Measurements from ENCODE around the gene SLC29A1.

Gene SLC29A1

DNA sequence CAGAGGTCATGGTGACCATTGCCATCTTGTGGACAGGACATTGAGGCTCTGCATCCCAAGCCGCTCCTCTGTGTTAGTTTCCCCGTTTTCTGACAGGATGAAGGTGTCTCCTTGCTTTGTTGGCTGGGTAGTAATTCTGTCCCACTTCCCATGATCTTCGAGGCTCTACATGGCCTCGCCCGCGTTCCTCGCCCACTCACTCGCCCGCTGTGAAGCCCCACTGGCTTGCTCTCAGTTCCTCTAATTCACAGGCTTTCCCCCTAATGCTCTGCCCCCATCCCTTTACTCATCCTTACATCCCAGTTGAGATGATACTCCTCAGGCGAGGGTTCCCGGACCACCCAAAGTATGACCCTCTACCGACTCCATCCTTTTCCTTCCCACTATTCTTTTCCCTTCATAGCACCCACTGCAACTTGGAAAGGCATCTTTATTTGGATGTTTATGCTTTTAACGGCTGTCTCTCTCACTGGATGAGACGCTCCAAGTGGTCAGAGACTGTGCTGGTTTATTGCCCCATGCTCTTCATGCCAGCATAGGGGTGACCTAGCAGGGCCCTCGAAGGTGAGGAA lies 34.4 kb downstream of the SLC29A1 start:
- TF ChIP-seq, protein P1, sequence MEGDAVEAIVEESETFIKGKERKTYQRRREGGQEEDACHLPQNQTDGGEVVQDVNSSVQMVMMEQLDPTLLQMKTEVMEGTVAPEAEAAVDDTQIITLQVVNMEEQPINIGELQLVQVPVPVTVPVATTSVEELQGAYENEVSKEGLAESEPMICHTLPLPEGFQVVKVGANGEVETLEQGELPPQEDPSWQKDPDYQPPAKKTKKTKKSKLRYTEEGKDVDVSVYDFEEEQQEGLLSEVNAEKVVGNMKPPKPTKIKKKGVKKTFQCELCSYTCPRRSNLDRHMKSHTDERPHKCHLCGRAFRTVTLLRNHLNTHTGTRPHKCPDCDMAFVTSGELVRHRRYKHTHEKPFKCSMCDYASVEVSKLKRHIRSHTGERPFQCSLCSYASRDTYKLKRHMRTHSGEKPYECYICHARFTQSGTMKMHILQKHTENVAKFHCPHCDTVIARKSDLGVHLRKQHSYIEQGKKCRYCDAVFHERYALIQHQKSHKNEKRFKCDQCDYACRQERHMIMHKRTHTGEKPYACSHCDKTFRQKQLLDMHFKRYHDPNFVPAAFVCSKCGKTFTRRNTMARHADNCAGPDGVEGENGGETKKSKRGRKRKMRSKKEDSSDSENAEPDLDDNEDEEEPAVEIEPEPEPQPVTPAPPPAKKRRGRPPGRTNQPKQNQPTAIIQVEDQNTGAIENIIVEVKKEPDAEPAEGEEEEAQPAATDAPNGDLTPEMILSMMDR (IDR thresholded peaks at IDR 0.05; ENCODE audit: insufficient read depth, low read depth, low read length, missing control alignments): no peak
- H3K4me3 ChIP-seq (ENCODE audit: low read depth, low read length): peak overlapping the region; percentile 95
- no peak for DNase-seq (ENCODE audit: low read depth)

DNA sequence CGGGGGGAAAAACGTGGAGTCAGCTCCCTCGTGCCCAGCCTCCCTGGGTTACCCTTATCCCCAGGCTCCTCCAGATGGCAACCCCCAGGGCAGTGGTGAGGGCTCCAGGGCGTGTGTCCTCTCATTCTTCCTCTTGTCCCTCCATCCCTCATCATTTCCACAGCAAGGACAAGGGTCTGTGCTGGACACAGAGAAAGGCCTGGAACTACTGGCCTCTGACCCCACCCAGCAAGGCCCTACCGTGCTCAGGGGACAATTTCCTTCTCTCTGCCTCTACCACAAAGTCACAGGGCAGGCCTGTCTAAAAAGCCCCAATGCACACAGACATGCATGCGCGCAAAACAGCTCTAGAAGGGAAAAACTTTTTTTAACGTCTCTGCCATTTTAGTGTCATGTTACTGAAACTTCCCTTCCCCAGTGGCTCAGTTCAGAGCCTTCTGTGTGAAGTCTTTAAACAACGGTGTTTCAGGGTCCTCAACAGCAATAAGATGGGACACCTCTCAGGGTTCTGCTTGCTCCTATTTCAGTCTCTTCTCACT lies 35.0 kb downstream of the SLC29A1 start:
- peak overlapping the region; percentile 95 for H3K4me3 ChIP-seq (ENCODE audit: low read depth, low read length)
- peak; percentile 50 for DNase-seq (ENCODE audit: low read depth)
- TF ChIP-seq, protein P1 (IDR thresholded peaks at IDR 0.05; ENCODE audit: insufficient read depth, low read depth, low read length, missing control alignments): no peak

DNA sequence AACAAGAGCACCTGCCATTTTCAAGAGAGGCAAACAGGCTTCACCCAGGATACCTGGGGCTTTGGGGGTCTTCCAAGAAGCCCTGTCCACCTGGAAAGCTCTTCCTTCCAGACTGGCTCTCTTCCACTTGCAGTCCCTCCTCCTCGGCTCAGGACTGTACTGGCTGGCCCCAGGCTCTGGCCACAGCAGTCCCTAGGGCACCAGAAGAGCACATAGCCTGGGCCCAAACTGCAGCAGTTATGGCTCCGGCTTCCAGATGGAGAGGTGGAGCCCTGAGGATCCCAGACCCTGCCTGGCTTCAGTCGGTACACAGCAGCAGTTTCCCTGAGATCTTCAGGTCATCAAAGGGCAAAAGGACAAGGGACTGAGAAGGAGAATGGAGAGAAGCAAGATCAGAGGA lies 35.5 kb downstream of the SLC29A1 start:
- TF ChIP-seq, protein P1 (IDR thresholded peaks at IDR 0.05; ENCODE audit: insufficient read depth, low read depth, low read length, missing control alignments): no peak
- no peak for DNase-seq (ENCODE audit: low read depth)
- H3K4me3 ChIP-seq (ENCODE audit: low read depth, low read length): peak overlapping the region; percentile 95

DNA sequence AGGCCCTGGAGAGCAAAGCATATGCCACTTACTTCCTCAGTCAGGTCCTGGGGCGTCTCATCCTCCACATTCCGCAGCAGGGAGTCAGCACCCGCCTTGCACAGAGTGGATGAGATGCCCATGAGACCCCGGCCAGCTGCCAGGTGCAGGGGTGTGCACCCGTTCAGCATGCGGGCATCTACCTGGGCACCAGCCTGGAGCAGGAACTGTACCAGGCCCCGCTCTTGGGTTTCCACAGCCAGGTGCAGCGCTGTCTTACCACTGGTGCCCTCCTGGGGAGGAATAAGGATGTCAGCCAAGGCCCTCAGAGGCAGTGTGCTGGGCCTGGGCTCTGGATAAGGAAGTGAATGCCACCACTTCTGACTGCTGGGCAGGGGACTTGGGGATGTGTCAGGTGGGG lies 36.6 kb downstream of the SLC29A1 start:
- H3K4me3 ChIP-seq (ENCODE audit: low read depth, low read length): peak overlapping the region; percentile 95
- TF ChIP-seq, protein P1 (IDR thresholded peaks at IDR 0.05; ENCODE audit: insufficient read depth, low read depth, low read length, missing control alignments): no peak
- no peak for DNase-seq (ENCODE audit: low read depth)

DNA sequence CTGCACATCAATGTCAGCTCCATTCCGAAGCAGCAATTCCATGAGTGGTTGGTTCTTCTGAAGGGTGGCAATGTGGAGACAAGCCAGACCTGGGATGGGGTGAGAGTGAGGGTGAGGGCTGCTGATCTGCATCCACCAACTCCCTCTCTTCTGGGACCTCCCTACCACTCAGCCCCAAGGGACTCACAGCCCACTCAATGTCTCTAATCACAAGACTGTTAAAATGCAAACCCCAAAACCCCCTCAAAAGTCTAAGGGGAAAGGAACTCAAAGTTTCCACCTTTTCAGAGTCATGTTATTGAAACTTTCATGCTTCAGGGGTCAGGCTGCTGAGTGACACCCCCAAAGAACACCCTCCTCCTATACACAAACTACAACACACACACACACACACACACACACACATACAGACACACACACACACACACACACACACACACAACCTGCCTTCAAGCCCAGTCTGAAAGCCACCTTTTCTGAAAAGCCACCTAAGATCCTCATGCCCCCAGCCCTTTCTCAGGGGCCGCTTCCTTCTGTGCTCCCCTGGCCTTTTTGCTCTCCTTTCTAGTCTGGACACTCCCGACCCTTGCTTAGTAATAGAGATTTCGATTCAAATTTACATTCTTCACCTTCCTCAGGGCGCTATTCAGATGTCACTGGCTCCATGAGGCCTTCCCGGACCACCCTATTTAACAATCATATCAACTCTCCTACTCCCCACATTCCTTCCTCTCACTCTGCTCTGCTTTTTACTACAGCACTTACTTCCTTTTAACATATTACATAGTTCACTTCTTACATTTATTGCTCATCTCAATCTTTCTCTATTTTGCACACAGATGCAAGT lies 37.3 kb downstream of the SLC29A1 start:
- TF ChIP-seq, protein P1 (IDR thresholded peaks at IDR 0.05; ENCODE audit: insufficient read depth, low read depth, low read length, missing control alignments): no peak
- peak; percentile 54 for DNase-seq (ENCODE audit: low read depth)
- peak overlapping the region; percentile 95 for H3K4me3 ChIP-seq (ENCODE audit: low read depth, low read length)

DNA sequence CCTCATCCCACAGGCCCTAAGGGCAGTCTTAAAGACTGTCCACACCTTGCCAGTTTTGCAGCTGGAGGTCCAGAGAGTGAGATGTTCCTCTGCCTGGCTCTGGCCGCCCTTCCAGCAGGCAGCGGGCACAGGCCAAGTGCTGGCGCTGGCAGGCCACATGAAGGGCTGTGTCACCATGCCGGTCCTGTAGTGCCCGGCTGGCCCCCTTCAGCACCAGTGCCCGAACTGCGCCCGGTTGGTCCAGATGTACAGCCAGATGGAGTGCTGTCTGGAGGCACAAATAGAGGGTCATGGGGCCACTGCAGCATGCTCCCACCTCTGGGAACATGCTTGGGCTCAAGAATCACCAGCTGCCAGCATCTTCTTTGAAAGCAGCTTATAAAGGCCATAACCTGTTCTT lies 38.2 kb downstream of the SLC29A1 start:
- TF ChIP-seq, protein P1 (IDR thresholded peaks at IDR 0.05; ENCODE audit: insufficient read depth, low read depth, low read length, missing control alignments): no peak
- no peak for DNase-seq (ENCODE audit: low read depth)
- H3K4me3 ChIP-seq (ENCODE audit: low read depth, low read length): peak overlapping the region; percentile 95
